ENCODE measurements around the gene FOXRED1. TPM values are rescaled to one million over a fixed set of nuclear protein-coding genes. Genes with fewer than 3 reads are reported as not detected.

FOXRED1 gene
- total RNA-seq = 9.4 and 17.3 TPM in 2 replicates

DNA sequence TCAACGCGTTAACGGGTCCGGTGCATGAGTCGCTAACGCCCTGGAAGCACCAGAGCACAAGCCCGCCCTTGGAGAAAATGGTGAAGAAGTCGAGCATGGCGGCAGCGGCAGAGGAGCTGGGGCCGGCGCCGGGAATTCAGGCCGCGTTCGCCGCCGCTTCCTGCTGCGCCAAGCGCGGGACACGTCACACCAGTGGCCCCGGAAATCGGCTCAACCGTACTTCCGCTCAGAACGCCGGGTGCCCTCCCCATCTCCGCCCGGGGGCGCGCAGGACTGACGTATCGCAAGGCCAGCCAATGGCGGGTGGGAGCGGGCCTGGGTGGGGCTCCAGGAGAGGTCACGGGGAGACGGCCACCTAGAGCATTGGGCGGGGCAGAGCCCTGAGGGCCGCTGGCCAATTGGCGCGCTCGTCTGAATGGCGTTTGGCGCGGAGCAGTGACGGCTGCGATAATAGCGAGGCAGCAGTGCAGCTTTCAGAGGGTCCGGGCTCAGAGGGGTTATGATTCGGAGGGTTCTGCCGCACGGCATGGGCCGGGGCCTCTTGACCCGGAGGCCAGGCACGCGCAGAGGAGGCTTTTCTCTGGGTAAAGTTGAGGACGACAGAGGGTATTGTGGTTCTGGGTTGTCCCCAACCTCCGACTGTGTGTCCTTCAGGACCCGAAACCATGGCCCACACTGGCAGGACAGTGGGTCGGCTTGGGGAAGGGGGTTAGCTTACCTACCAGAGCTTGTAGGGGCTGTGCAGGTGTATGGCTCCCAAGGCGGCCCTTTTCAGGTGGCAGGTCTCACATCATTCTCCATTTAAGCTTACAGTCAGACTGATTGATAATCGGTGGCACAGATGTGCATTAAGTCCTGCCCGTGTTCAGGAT is at the start of gene FOXRED1, which contains the start of gene SRPRA:
TSS of gene FOXRED1 (plus strand) at position 447 of the 872 bp plus-strand sequence. CDS start at position 500, 53 bp downstream.
TSS of gene SRPRA (minus strand) at position 188 of the 872 bp plus-strand sequence. CDS start at position 97, 91 bp downstream.

DNA sequence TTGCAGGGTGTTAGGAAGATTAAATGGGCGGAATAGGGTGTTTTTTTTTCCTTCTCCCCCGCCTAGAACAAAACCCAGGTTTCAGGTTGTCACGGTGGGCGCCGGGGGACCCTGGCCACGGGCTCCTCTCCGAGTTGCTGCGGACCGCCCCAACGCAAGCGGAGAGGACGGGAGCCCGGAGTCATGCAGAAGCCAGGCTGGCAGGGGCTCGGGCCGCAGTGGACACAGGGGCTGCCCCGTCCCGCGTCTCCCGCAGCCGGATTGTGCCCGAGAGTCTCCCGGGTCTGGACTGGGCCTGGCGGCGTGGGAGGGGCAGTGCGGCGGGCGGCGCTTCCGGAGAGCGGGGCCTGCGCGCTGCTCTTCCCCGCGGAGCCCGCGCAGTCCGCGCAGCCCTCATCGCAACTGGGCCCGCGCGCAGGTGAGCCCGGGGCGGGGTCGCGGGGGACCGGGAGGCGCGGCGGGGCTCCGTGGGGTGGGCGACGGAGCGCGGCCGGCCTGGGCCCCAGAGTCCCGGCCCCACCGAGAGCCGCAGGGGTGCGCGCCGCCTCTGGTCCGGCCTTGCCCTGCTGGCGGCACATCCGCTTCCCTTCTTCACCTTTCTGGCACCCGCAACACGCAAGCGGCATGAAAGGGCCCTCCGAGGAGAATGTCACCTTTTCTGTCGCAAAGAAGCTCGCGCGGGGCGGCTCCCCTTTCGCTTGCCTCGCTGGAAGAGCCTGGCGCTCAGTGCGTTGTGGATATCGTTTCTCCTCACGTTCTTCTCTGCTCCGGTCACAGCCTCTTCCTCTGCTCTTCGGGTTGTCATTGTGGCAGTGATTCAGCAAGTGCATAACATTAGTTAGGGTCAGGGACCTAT is 14.0 kb downstream of the FOXRED1 start, which contains the start of gene TIRAP:
TSS of gene TIRAP (plus strand) at position 358 of the 856 bp plus-strand sequence. CDS start 7,802 bp downstream, outside the sequence.

DNA sequence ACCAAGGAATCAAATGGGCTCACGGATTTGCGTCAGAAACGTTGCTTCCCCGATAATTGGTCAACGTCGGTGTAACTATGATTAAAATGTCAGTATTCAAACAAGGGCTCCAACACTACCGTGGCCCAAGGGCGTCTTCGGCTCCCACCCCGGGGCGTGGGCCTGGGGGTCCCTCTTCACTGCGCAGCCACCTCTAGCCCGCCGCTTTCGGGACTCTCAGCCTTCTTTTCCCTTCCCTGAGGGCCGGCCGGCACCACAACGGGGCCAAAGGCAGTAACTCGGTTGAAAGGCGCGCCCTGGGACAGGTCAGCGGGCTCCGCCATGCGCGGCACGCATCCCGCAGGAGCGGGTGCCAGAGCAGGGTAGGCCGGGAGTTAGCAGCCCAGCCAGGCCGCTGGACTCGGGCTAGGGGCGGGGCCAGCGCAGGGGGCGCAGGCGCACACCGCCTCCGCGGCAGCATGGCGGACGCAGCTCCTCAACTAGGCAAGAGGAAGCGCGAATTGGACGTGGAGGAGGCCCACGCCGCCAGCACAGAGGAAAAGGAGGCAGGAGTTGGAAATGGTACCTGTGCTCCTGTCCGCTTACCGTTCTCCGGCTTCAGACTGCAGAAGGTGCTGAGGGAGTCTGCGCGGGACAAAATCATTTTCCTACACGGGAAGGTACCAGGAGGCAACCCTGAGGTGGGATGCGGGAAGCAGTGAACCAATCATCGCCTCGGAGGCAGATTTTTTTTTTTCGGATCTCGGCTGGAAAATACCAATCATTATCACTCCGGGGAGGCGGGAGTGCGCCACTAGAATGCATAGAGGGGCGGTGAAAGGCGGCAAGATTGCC is 34.9 kb downstream of the FOXRED1 start, which contains the start of gene DCPS:
TSS of gene DCPS (plus strand) at position 438 of the 834 bp plus-strand sequence. CDS start at position 459, 21 bp downstream.

Other genes starting within 250 kb of the FOXRED1 start
- 0.81 and 7.0 TPM in 2 replicates for gene CDON, start 206.3 kb upstream of the FOXRED1 start, total RNA-seq
- gene RPUSD4, start 57.5 kb upstream of the FOXRED1 start, total RNA-seq = 31.7 and 38.6 TPM in 2 replicates
- gene FAM118B, start 57.4 kb upstream of the FOXRED1 start, total RNA-seq = 15.7 and 32.5 TPM in 2 replicates
- 33.2 and 97.5 TPM in 2 replicates for gene SRPRA, start 259 bp upstream of the FOXRED1 start, total RNA-seq
- 1.9 and 4.9 TPM in 2 replicates for gene TIRAP, start 13.9 kb downstream of the FOXRED1 start, total RNA-seq
- 6.4 and 7.6 TPM in 2 replicates for gene DCPS, start 34.9 kb downstream of the FOXRED1 start, total RNA-seq
- 8.4 and 12.7 TPM in 2 replicates for gene ST3GAL4, start 86.5 kb downstream of the FOXRED1 start, total RNA-seq

Data from bladder microvascular endothelial cell (primary cell).